Transverse colon (tissue), 4 donors: ENCODE measurements around the gene WDR75.

Experiments
- EP300 ChIP-seq: sonication (generic); formaldehyde crosslinking; IDR thresholded peaks from one replicate; pipeline ENCODE4 v1.6.1; 2017; ENCODE audit warnings: antibody characterized with exemption, low read depth
- POLR2A ChIP-seq: fragments of 450-650 bp; IDR thresholded peaks from one replicate; pipeline ENCODE4 v1.6.1; 2016; ENCODE audit warnings: antibody characterized with exemption, mild to moderate bottlenecking, moderate library complexity
- POLR2AphosphoS5 ChIP-seq, 3 donors: sonication (generic); formaldehyde crosslinking; IDR thresholded peaks; one replicate each; pipeline ENCODE4 v1.6.1; 2016; ENCODE audit warnings: antibody characterized with exemption in 3 of 3
- TF ChIP-seq, protein P1 (sequence below), 5 experiments: fragments of 200-600 bp in 3 of 5; fragments of 450-650 bp in 2 of 5; sonication (generic) in 3 of 5; IDR thresholded peaks; 1 replicate in 2 of 5; 2 replicates in 3 of 5; pipeline ENCODE4 v1.5.1; 2016 to 2017; ENCODE audit warnings: antibody characterized with exemption in 5 of 5, inconsistent platforms in 3 of 5, mild to moderate bottlenecking in 2 of 5, moderate library complexity in 1 of 5

DNA sequence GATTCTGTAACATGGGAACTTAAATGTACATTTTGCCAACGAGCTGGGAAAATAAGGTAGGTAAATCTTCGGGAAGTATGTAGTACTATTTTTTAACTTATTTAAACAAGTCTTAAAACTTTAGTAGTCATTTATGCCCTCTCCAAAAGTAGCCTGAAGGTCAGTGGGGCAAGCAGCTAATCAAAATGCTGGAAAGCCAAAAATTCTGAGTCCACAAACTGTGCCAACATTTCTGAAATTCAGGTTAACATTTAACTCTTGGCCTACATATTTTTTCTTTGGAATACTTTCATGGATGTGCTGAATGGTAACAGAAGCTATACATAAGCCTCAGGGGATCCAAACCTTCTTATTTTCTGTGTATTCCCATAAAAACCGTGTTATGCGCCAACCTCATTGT is 26.3 kb downstream of the WDR75 start:
- TF ChIP-seq, protein P1, sequence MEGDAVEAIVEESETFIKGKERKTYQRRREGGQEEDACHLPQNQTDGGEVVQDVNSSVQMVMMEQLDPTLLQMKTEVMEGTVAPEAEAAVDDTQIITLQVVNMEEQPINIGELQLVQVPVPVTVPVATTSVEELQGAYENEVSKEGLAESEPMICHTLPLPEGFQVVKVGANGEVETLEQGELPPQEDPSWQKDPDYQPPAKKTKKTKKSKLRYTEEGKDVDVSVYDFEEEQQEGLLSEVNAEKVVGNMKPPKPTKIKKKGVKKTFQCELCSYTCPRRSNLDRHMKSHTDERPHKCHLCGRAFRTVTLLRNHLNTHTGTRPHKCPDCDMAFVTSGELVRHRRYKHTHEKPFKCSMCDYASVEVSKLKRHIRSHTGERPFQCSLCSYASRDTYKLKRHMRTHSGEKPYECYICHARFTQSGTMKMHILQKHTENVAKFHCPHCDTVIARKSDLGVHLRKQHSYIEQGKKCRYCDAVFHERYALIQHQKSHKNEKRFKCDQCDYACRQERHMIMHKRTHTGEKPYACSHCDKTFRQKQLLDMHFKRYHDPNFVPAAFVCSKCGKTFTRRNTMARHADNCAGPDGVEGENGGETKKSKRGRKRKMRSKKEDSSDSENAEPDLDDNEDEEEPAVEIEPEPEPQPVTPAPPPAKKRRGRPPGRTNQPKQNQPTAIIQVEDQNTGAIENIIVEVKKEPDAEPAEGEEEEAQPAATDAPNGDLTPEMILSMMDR (IDR thresholded peaks at IDR 0.05), result no peak
- TF ChIP-seq POLR2A, result no peak
- no peak for TF ChIP-seq EP300
- TF ChIP-seq POLR2AphosphoS5 (IDR thresholded peaks at IDR 0.05), result no peak
